ENCODE data around the gene SNX5.

- TF ChIP-seq EGR1 (IDR thresholded peaks at IDR 0.05) (no peak), RAD21 (IDR thresholded peaks at IDR 0.05; ENCODE audit: low read depth) (no peak), YY1 (IDR thresholded peaks at IDR 0.05; ENCODE audit: low read depth) (no peak), TAF1 (IDR thresholded peaks at IDR 0.05; ENCODE audit: low read depth) (no peak)
- TF ChIP-seq, protein P1, sequence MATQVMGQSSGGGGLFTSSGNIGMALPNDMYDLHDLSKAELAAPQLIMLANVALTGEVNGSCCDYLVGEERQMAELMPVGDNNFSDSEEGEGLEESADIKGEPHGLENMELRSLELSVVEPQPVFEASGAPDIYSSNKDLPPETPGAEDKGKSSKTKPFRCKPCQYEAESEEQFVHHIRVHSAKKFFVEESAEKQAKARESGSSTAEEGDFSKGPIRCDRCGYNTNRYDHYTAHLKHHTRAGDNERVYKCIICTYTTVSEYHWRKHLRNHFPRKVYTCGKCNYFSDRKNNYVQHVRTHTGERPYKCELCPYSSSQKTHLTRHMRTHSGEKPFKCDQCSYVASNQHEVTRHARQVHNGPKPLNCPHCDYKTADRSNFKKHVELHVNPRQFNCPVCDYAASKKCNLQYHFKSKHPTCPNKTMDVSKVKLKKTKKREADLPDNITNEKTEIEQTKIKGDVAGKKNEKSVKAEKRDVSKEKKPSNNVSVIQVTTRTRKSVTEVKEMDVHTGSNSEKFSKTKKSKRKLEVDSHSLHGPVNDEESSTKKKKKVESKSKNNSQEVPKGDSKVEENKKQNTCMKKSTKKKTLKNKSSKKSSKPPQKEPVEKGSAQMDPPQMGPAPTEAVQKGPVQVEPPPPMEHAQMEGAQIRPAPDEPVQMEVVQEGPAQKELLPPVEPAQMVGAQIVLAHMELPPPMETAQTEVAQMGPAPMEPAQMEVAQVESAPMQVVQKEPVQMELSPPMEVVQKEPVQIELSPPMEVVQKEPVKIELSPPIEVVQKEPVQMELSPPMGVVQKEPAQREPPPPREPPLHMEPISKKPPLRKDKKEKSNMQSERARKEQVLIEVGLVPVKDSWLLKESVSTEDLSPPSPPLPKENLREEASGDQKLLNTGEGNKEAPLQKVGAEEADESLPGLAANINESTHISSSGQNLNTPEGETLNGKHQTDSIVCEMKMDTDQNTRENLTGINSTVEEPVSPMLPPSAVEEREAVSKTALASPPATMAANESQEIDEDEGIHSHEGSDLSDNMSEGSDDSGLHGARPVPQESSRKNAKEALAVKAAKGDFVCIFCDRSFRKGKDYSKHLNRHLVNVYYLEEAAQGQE (IDR thresholded peaks at IDR 0.05; ENCODE audit: low read depth) = no peak
- TF ChIP-seq, protein P2, sequence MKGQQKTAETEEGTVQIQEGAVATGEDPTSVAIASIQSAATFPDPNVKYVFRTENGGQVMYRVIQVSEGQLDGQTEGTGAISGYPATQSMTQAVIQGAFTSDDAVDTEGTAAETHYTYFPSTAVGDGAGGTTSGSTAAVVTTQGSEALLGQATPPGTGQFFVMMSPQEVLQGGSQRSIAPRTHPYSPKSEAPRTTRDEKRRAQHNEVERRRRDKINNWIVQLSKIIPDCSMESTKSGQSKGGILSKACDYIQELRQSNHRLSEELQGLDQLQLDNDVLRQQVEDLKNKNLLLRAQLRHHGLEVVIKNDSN (IDR thresholded peaks at IDR 0.05) = no peak
Observed at GRCh38 chr20:17972121-17972520, 3.5 kb upstream of the SNX5 start.
